ENCODE data around the gene GFY.

GRCh38 chr19:49415102-49415809 lies 9.9 kb upstream of the GFY start:
- TF ChIP-seq, protein P1, sequence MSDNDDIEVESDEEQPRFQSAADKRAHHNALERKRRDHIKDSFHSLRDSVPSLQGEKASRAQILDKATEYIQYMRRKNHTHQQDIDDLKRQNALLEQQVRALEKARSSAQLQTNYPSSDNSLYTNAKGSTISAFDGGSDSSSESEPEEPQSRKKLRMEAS (IDR thresholded peaks at IDR 0.05; ENCODE audit: insufficient read depth, insufficient read length) = no peak
- TF ChIP-seq EZH2 (IDR thresholded peaks at IDR 0.05; ENCODE audit: borderline replicate concordance, low read depth, low read length, severe bottlenecking) = no peak
- TF ChIP-seq CTCF (IDR thresholded peaks at IDR 0.05; ENCODE audit: extremely low read depth in 1 of 2, insufficient read depth in 1 of 2, low read depth in 1 of 2, low read length in 2 of 2) = no peak

All from endothelial cell of umbilical vein (primary cell).